HG03064 (cell line): Measurements from ENCODE around the gene GABBR2.

Source experiments
- ATAC-seq: cut with Tn5 transposase; IDR thresholded peaks from one replicate; pipeline ENCODE4 v1.9.1; 2021; ENCODE audit warnings: low read depth; ENCODE audit not compliant: unreplicated experiment

Gene GABBR2

GRCh38 chr9:98573749-98574278 is 134.9 kb downstream of the GABBR2 start:
- no peak for ATAC-seq

GRCh38 chr9:98572796-98573195 is 135.9 kb downstream of the GABBR2 start:
- no peak for ATAC-seq

- ATAC-seq, result no peak
Measured at GRCh38 chr9:98572054-98572627, 136.6 kb downstream of the GABBR2 start.

GRCh38 chr9:98571643-98572042 is 137.1 kb downstream of the GABBR2 start:
- ATAC-seq, result no peak

- ATAC-seq, result no peak
Measured at GRCh38 chr9:98570663-98571440, 137.9 kb downstream of the GABBR2 start.

- no peak for ATAC-seq
Measured at GRCh38 chr9:98570055-98570454, 138.7 kb downstream of the GABBR2 start.

GRCh38 chr9:98569491-98569890 is 139.2 kb downstream of the GABBR2 start:
- ATAC-seq, result no peak

GRCh38 chr9:98568909-98569469 is 139.7 kb downstream of the GABBR2 start:
- ATAC-seq, result no peak

- no peak for ATAC-seq
Measured at GRCh38 chr9:98568234-98568908, 140.4 kb downstream of the GABBR2 start.

- ATAC-seq, result no peak
Measured at GRCh38 chr9:98567540-98568233, 141.0 kb downstream of the GABBR2 start.

GRCh38 chr9:98565152-98566135 is 143.3 kb downstream of the GABBR2 start:
- no peak for ATAC-seq

GRCh38 chr9:98564714-98565113 is 144.0 kb downstream of the GABBR2 start:
- ATAC-seq, result no peak

- no peak for ATAC-seq
Measured at GRCh38 chr9:98563988-98564387, 144.7 kb downstream of the GABBR2 start.

- no peak for ATAC-seq
Measured at GRCh38 chr9:98563212-98563907, 145.4 kb downstream of the GABBR2 start.

- no peak for ATAC-seq
Measured at GRCh38 chr9:98559561-98559960, 149.2 kb downstream of the GABBR2 start.

- no peak for ATAC-seq
Measured at GRCh38 chr9:98558575-98558974, 150.2 kb downstream of the GABBR2 start.

- ATAC-seq, result no peak
Measured at GRCh38 chr9:98556511-98556910, 152.2 kb downstream of the GABBR2 start.

GRCh38 chr9:98555651-98556465 is 152.9 kb downstream of the GABBR2 start:
- ATAC-seq, result no peak
